IMR-90 (cell line): Measurements from ENCODE around the gene NPS. TPM values are rescaled to one million over a fixed set of nuclear protein-coding genes. Genes with fewer than 3 reads are reported as not detected.

ENCODE experiments used
- ATAC-seq: fragments of 200-7000 bp; cut with Tn5 transposase; 2 replicates; pipeline ENCODE4 v1.9.1; 2020; ENCODE audit warnings: low read depth, mild to moderate bottlenecking, moderate library complexity
- BruUV-seq: library from RNA; stranded (reverse); fragments of 400-500 nt; replicated peaks from 2 replicates; lab custom pipeline; 2021; lab: Mats Ljungman, UMichigan
- CTCF ChIA-PET: fragments of 300-600 bp; formaldehyde crosslinking; extraction: SDS; loops from one replicate; lab custom pipeline; 2021; ENCODE audit warnings: antibody characterized with exemption; lab: Yijun Ruan, JAX
- POLR2A ChIA-PET: fragments of 300-600 bp; sonication (Branson Sonifier 250); formaldehyde crosslinking; loops from one replicate; lab custom pipeline; 2022; ENCODE audit warnings: antibody characterized with exemption; ENCODE audit not compliant: unreplicated experiment; lab: Charles Lee
- DNase-seq: peaks from one replicate; pipeline ENCODE4 v3.0.0; 2013
- H2AFZ ChIP-seq: replicated peaks from 2 replicates; pipeline ENCODE3; 2013; ENCODE audit warnings: low read length, mild to moderate bottlenecking; ENCODE audit not compliant: poor library complexity
- H2AK5ac ChIP-seq: 2 replicates; pipeline ENCODE4 v1.6.1; 2013; ENCODE audit warnings: low read depth, low read length, inconsistent platforms
- H2AK9ac ChIP-seq: replicated peaks from 2 replicates; pipeline ENCODE3; 2013; ENCODE audit warnings: mild to moderate bottlenecking, low read depth, low read length, moderate library complexity; ENCODE audit not compliant: poor library complexity
- H2BK120ac ChIP-seq: 2 replicates; pipeline ENCODE4 v1.6.1; 2013; ENCODE audit warnings: low read depth, low read length, inconsistent platforms
- H2BK15ac ChIP-seq: 3 replicates; pipeline ENCODE4 v1.6.1; 2013; ENCODE audit warnings: low read depth, low read length, inconsistent platforms
- H2BK20ac ChIP-seq: 2 replicates; pipeline ENCODE4 v1.6.1; 2013; ENCODE audit warnings: low read depth, mild to moderate bottlenecking, inconsistent platforms, low read length, moderate library complexity
- H2BK5ac ChIP-seq: 2 replicates; pipeline ENCODE4 v1.6.1; 2013; ENCODE audit warnings: mild to moderate bottlenecking, low read depth, low read length, inconsistent platforms; ENCODE audit not compliant: poor library complexity, severe bottlenecking
- H3K14ac ChIP-seq: replicated peaks from 2 replicates; pipeline ENCODE4 v1.6.1; 2013; ENCODE audit warnings: low read depth, low read length, inconsistent platforms
- H3K18ac ChIP-seq: 2 replicates; pipeline ENCODE4 v1.6.1; 2013; ENCODE audit warnings: low read depth, low read length, control low read depth
- H3K23ac ChIP-seq: 2 replicates; pipeline ENCODE4 v1.6.1; 2013; ENCODE audit warnings: low read depth, low read length, inconsistent platforms
- H3K27ac ChIP-seq: 2 replicates; pipeline ENCODE4 v1.5.1; 2013; ENCODE audit warnings: mild to moderate bottlenecking, control low read depth, low read length; ENCODE audit not compliant: insufficient read depth
- H3K27me3 ChIP-seq: 2 replicates; pipeline ENCODE4 v1.6.1; 2013; ENCODE audit warnings: low read length; ENCODE audit not compliant: control insufficient read depth, insufficient read depth
- H3K36me3 ChIP-seq: 2 replicates; pipeline ENCODE4 v1.6.1; 2013; ENCODE audit warnings: low read length, mixed read lengths; ENCODE audit not compliant: control insufficient read depth, insufficient read depth
- H3K4ac ChIP-seq: 2 replicates; pipeline ENCODE4 v1.6.1; 2013; ENCODE audit warnings: low read depth, low read length, inconsistent platforms
- H3K4me1 ChIP-seq: 2 replicates; pipeline ENCODE4 v1.6.1; 2013; ENCODE audit warnings: low read length, mixed read lengths; ENCODE audit not compliant: control insufficient read depth, insufficient read depth
- H3K4me2 ChIP-seq: 2 replicates; pipeline ENCODE4 v1.6.1; 2013; ENCODE audit warnings: low read depth, mild to moderate bottlenecking, control low read depth, low read length, moderate library complexity
- H3K4me3 ChIP-seq: 2 replicates; pipeline ENCODE4 v1.5.1; 2013; ENCODE audit warnings: low read depth, mild to moderate bottlenecking, control low read depth, low read length, moderate library complexity; ENCODE audit not compliant: insufficient read depth
- H3K56ac ChIP-seq: 2 replicates; pipeline ENCODE4 v1.6.1; 2013; ENCODE audit warnings: low read length, inconsistent platforms; ENCODE audit not compliant: insufficient read depth; ENCODE audit errors: extremely low read depth
- H3K79me1 ChIP-seq, 2 experiments: 2 replicates each; pipeline ENCODE4 v1.6.1; 2013; ENCODE audit warnings: low read length in 2 of 2, inconsistent platforms in 1 of 2, low read depth in 1 of 2
- H3K9ac ChIP-seq: 2 replicates; pipeline ENCODE4 v1.6.1; 2013; ENCODE audit warnings: low read depth, low read length, control low read depth
- H3K9me1 ChIP-seq: 2 replicates; pipeline ENCODE4 v1.6.1; 2013; ENCODE audit warnings: low read length, inconsistent platforms; ENCODE audit not compliant: insufficient read depth
- H3K9me3 ChIP-seq: 2 replicates; pipeline ENCODE4 v1.6.1; 2013; ENCODE audit warnings: low read length; ENCODE audit not compliant: control insufficient read depth, insufficient read depth
- H4K20me1 ChIP-seq: 2 replicates; pipeline ENCODE4 v1.6.1; 2013; ENCODE audit warnings: low read length, inconsistent platforms; ENCODE audit not compliant: insufficient read depth
- H4K5ac ChIP-seq: 2 replicates; pipeline ENCODE4 v1.6.1; 2013; ENCODE audit warnings: mild to moderate bottlenecking, low read depth, low read length, control low read depth
- H4K8ac ChIP-seq, 2 experiments: 2 replicates each; pipeline ENCODE4 v1.6.1; 2013; ENCODE audit warnings: low read depth in 2 of 2, low read length in 2 of 2, control low read depth in 1 of 2, inconsistent platforms in 1 of 2
- H4K91ac ChIP-seq: 2 replicates; pipeline ENCODE4 v1.6.1; 2013; ENCODE audit warnings: low read depth, low read length, inconsistent platforms; ENCODE audit not compliant: insufficient read depth
- BHLHE40 ChIP-seq: fragments of 150-350 bp; IDR thresholded peaks from 2 replicates; pipeline ENCODE4 v1.6.1; 2016; ENCODE audit warnings: mild to moderate bottlenecking, low read depth, low read length
- CEBPB ChIP-seq: IDR thresholded peaks from 2 replicates; pipeline ENCODE4 v1.6.1; 2012; ENCODE audit warnings: low read depth, low read length, improper control_type of control experiment
- ELK1 ChIP-seq: fragments of 150-350 bp; IDR thresholded peaks from 2 replicates; pipeline ENCODE4 v1.6.1; 2016; ENCODE audit warnings: low read depth, mild to moderate bottlenecking, low read length, moderate library complexity, borderline replicate concordance
- FOS ChIP-seq: fragments of 150-350 bp; IDR thresholded peaks from 2 replicates; pipeline ENCODE4 v1.6.1; 2016; ENCODE audit warnings: low read depth, low read length
- MAFK ChIP-seq: IDR thresholded peaks from 2 replicates; pipeline ENCODE4 v1.6.1; 2012; ENCODE audit warnings: low read depth, low read length, improper control_type of control experiment
- MXI1 ChIP-seq: IDR thresholded peaks from 2 replicates; pipeline ENCODE4 v1.6.1; 2012; ENCODE audit warnings: low read depth, mild to moderate bottlenecking, low read length, moderate library complexity, borderline replicate concordance
- RAD21 ChIP-seq: IDR thresholded peaks from 2 replicates; pipeline ENCODE4 v1.6.1; 2012; ENCODE audit warnings: low read length, improper control_type of control experiment
- RCOR1 ChIP-seq: IDR thresholded peaks from 2 replicates; pipeline ENCODE4 v1.6.1; 2012; ENCODE audit warnings: mild to moderate bottlenecking, low read length, improper control_type of control experiment; ENCODE audit not compliant: insufficient replicate concordance
- WGBS, 2 experiments: methylation state at CpG; one replicate each; pipeline versions ENCODE4 v1.1.5 to v1.1.7; 2013; ENCODE audit warnings: missing lambda C conversion rate in 2 of 2; ENCODE audit not compliant: insufficient read length in 1 of 2; ENCODE audit errors: extremely low coverage in 2 of 2; 5-methylcytosine and 5-hydroxymethylcytosine counted together
- dilution Hi-C: fragments of 300-500 bp; cut with HindIII; formaldehyde crosslinking; loops from one replicate; pipeline ENCODE4 v1.14.3; 2018; ENCODE audit warnings: low sequenced_read_pairs; ENCODE audit not compliant: unreplicated experiment
- in situ Hi-C: fragments of 300-500 bp; cut with MboI; formaldehyde crosslinking; loops from 3 replicates; pipeline ENCODE4 v1.14.3; 2019; ENCODE audit warnings: low sequenced_read_pairs, inconsistent platforms, mixed read lengths
- intact Hi-C: fragments of 100-400 bp; cut with micrococcal nuclease; formaldehyde crosslinking; loops from 2 replicates; pipeline ENCODE4 v1.10.0; 2022
- polyA plus RNA-seq, 3 experiments: library from polyadenylated mRNA; depleted of rRNA; stranded (reverse); fragments of >200 nt; gene quantifications; 2 replicates each; pipeline ENCODE4 v1.2.3, GENCODE V29; 2012; ENCODE audit warnings: low replicate concordance in 1 of 3
- total RNA-seq: library from RNA; depleted of rRNA; stranded (reverse); fragments of >200 nt; gene quantifications from 2 replicates; pipeline ENCODE4 v1.2.3, GENCODE V29; 2012
- TF ChIP-seq, protein P1 (sequence below): fragments of 150-350 bp; IDR thresholded peaks from 2 replicates; pipeline ENCODE4 v1.6.1; 2017; ENCODE audit warnings: mild to moderate bottlenecking, antibody characterized with exemption, low read length, low read depth

Gene NPS
- total and polyA plus RNA-seq, 2 of the 4 experiments (the other 2 are of a cell fraction): not detected

DNA sequence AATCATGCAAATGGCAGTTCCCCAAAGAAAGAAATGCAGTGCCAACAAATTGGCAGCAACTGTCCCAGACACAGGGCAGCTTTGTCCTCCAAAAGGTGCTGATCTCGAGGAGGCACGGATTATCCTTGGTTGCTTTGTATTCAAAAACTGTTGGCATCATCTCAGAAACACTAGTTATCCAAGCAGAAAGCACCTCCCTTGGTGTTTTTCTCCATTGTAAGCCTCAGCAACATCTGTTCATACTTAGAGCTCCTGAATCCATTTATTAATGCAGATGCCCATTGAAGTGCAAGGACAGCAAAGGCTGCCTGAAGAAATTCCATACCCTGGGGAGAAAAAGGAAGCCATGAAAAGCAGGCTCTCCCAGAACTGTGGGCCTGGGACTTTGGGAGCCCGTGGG lies 1.1 kb upstream of the NPS start:
- Histone ChIP-seq H4K5ac (no peak overlapping the region), H3K23ac (no peak overlapping the region), H3K9me1 (no peaks in the 10 kb centered on the region), H2BK15ac (no peak overlapping the region), H3K4me1 (no peaks in the 10 kb centered on the region), H2AFZ (no peak overlapping the region), H3K4me2 (no peak overlapping the region), H3K9ac (no peak overlapping the region), H3K27ac (no peak overlapping the region), H3K36me3 (no peaks in the 10 kb centered on the region), H2AK9ac (no peak overlapping the region), H4K8ac (no peak overlapping the region), H3K14ac (no peak overlapping the region), H2AK5ac (no peak overlapping the region), H3K4ac (no peak overlapping the region), H3K9me3 (0 out of 2 replicates have a peak, but pooled peaks cover 2% of the 10 kb centered on the region), H2BK120ac (no peak overlapping the region), H4K91ac (no peak overlapping the region), H2BK5ac (no peak overlapping the region), H3K27me3 (no peaks in the 10 kb centered on the region), H3K18ac (no peak overlapping the region), H3K4me3 (no peak overlapping the region), H2BK20ac (no peak overlapping the region), H3K56ac (no peak overlapping the region), H3K79me1 (no peaks in the 10 kb centered on the region), H4K20me1 (no peaks in the 10 kb centered on the region)
- no TSS peak for BruUV-seq
- no peak for DNase-seq
- intact Hi-C loops: no loop called here
- in situ Hi-C loops: no loop called here
- no CpG with 5 or more reads among the region's 3 CpGs for WGBS, 2 experiments
- TF ChIP-seq RCOR1 (no peak), CEBPB (no peak), MAFK (no peak), FOS (no peak), MXI1 (no peak), RAD21 (no peak), BHLHE40 (no peak), ELK1 (no peak)
- TF ChIP-seq, protein P1, sequence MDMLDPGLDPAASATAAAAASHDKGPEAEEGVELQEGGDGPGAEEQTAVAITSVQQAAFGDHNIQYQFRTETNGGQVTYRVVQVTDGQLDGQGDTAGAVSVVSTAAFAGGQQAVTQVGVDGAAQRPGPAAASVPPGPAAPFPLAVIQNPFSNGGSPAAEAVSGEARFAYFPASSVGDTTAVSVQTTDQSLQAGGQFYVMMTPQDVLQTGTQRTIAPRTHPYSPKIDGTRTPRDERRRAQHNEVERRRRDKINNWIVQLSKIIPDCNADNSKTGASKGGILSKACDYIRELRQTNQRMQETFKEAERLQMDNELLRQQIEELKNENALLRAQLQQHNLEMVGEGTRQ: no peak
- no peak for ATAC-seq
- ChIA-PET POLR2A (no interaction called here), CTCF (no interaction called here)
- dilution Hi-C loops: no loop called here
